ENCODE results near the gene GEMIN2.
"Not testable (repeated sequence)": the region's sequence is repeated elsewhere in the genome, so short reads cannot be mapped to it uniquely, and the experiment has no call there.

Gene GEMIN2, protein sequence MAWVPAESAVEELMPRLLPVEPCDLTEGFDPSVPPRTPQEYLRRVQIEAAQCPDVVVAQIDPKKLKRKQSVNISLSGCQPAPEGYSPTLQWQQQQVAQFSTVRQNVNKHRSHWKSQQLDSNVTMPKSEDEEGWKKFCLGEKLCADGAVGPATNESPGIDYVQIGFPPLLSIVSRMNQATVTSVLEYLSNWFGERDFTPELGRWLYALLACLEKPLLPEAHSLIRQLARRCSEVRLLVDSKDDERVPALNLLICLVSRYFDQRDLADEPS

GRCh38 chr14:39114073-39114838 lies at the start of gene GEMIN2:
Gene GEMIN2 (plus strand): TSS chr14:39114323. CDS start chr14:39114339, 16 bp downstream.
- peak; percentile 96 to 99 (median 98) for DNase-seq

GRCh38 chr14:39069169-39069805 lies 44.8 kb upstream of the GEMIN2 start:
- not testable (repeated sequence) for DNase-seq

DNA sequence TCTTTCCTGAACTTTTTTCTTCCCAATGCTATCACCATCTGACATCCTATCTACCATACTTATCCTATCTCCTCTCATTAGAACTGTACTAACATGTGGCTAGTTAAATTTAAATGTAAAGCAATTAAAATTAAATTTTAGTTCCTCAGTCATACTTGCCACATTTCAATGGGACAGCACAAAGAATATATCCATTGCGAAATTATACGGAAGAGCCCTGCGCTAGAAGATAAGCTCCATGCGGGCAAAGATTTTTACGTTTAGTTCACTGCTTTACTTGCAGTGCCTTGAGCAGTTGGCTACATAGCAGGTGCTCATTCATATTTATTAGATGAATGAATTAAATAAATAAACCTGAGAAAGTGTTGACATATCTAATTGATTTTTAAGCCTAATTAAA lies 44.2 kb upstream of the GEMIN2 start:
- DNase-seq = no peak

- no peak for DNase-seq
These were observed 43.0 kb upstream of the GEMIN2 start for GRCh38 chr14:39071096-39071495.

GRCh38 chr14:39080886-39081285 lies 33.2 kb upstream of the GEMIN2 start:
- no peak for DNase-seq

- DNase-seq = no peak
These were observed 31.0 kb upstream of the GEMIN2 start for GRCh38 chr14:39083127-39083526.

DNA sequence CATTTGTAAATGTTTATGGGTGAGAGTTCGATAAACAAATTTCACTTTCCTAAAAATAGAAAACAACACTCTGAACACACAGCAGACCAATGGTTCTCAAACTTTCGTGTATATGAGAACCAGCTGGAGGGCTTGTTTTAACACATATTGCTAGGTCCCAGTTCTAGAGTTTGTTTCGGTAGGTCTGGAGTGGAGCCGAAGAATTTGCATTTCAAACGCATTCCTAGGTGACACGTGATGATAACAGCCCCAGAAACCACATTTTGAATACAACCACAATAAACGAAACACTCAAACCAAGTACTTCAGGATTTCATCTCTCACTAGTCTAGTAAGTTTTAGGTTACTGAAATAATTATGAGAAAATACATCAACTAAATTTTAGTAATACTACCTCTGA lies 28.2 kb upstream of the GEMIN2 start:
- DNase-seq = no peak

DNA sequence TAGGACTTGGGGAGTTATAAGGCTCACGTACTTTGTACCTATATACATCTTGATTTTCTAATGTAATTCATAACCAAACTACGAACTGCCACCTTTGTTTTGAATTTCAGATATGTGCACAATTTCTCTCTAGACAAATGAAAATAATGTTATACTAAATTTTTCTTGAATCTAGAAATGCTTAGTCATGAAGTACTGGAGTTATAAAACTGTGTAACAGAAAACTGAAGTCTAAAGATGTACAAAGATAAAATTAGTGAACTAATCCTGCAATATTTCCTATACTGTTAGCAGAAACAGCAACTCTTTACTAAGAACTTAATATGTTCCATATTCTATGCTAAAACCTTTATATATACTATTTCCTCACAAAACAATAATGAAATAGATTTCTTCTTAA lies 26.6 kb upstream of the GEMIN2 start:
- no peak for DNase-seq

- no peak for DNase-seq
These were observed 23.5 kb upstream of the GEMIN2 start for GRCh38 chr14:39090548-39091111.

- DNase-seq = no peak
These were observed 22.4 kb upstream of the GEMIN2 start for GRCh38 chr14:39091716-39092115.

- DNase-seq = no peak
These were observed 19.6 kb upstream of the GEMIN2 start for GRCh38 chr14:39094515-39094914.

DNA sequence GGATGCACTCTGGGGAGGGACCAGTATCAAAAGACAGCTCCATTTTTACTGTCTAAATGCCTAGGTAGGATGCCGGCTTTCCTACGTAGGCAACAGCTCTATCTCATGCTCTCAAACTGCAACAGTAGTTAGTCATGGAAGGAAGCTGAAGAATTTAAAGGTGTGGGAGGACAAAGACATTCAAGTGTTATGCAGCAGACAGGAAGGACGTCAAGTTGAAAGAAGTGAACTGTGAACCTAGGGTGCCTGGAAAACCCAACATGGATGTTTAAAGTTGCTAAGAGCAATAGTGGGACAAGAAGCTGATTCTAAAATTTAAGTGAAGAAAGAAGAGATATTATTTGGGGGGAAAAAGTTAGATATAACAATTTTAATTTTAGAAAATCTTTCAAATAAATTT lies 17.0 kb upstream of the GEMIN2 start:
- no peak for DNase-seq

- DNase-seq = not testable (repeated sequence)
These were observed 14.9 kb upstream of the GEMIN2 start for GRCh38 chr14:39099215-39099614.

DNA sequence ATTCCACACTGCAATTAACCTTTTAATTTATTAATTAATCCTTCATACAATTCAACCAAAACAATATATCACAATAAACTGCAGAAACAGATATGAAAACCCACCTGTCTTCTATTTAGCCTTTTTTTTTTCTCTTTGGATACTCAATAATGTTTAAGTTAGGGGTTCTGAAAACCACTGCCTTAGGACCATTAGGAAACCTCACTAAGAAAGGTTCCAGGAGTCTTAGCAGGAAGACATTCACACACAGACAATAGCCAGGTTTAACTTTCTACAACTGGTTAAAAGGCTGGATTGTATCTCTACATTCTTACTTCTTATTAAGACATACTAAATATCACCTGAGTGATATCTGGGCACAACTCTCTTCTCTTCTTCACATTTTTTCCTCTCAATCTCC lies 14.4 kb upstream of the GEMIN2 start:
- DNase-seq = no peak

DNA sequence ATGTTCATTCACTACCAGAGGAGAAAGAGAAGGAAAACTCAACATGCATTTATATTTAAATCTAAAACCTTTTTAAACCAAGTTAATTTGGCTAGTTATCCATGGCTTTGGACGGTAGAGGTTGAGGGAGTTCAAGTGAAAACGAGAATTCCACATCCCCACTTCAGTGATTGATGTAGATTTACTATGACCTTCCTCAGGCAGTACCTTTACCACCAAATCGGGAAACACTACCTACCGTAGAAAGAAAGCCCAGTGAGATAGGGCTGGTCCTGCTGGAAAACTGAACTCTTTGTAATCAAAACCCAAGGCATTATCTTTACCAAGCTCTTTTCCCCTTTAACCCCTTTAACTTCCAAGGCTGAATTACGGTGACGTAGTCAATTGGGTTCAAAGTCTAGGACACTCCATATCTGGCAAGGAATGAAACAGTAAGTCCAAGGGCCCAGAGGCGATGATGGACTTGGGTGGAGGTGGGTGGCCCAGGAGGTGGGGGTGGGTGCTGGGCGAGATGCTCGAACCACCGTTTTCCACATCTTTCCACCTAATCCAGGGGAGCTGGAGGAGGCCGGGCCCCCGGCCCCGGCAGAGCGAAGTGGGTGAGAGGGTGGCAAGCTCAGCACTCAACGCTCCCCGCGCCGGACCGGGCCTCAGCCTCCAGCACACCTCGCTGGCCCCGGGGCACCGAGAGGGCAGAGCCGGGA lies 11.7 kb upstream of the GEMIN2 start:
- DNase-seq = peak in 1 of 3 experiments; percentile 68

DNA sequence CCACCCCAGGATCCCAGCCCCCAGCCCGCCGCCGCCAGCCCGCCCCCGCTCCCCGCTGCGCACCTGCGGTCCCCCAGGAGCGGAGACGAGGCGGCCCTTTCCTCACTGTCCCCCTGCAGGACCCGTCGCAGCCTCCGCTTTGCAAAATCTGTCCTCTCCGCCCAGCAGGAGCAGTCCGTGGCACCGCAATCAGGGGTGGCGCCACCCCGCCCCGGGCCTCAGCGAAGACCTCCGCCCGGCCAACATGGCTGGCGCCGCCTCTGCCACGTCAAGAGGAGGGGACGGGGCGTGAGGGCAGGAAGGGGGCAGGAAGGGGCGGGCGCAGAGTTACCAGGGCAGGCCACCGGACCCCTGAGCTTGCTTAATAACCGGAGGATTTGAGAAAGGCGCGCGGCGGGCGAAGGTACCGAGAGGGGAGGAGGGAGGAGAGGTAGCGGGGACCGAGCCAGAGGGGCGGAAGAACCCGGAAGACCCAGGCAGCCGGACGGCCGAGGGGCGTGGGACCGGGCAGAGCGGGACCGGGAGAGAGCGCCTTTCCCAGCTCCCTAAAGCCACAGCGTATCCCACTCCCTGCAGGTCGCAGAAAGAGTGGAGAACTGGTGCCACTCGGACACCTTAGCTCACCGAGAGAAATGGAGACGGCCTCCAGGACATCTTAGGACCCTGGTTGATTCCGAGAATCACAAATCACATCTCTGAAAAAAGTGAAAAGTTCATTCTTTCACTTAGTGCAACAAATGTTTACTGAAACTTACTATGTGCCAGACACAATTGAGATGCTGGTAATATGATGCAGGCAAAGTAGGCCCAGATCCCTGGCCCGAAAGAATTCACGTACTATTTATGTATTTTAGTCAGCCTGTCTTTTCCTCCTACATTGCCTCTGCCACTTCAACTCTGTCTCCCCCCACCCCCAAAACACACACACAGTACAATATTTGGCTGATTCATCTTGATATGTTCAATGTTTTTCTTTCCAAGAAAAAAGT lies 10.9 kb upstream of the GEMIN2 start, which contains the start of gene SEC23A:
TSS of gene SEC23A (minus strand) at position 267 of the 989 bp plus-strand sequence. CDS start 7,117 bp downstream, outside the sequence.
- DNase-seq = peak; percentile 78 to 93 (median 88)

DNA sequence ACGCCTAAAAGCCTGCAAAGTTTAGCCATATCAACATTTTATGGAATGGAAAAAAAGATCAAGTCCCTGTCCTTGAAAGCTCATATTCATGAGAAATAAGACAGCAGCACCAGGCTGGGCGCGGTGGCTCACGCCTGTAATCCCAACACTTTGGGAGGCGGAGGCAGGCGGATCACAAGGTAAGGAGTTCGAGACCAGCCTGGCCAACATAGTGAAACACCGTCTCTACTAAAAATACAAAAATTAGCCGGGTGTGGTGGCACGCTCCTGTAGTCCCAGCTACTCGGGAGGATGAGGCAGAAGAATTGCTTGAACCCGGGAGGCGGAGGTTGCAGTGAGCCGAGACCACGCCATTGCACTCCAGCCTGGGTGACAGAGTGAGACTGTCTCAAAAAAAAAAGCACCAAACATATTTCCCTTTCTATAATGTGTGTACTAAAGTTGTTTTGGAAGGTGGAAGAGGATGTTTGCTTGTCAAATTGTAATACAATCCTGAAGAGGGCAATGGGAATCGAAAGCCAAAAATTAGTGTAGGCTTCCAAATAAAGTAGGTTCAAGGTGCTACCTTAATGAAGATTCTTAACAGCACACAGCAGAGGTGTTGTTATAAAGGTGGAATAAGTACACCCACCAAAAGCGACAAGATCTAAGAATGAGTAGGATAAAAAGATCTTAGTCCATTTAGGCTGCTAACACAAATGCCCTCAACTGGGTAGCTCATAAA lies 9.9 kb upstream of the GEMIN2 start:
- not testable (repeated sequence) for DNase-seq

DNA sequence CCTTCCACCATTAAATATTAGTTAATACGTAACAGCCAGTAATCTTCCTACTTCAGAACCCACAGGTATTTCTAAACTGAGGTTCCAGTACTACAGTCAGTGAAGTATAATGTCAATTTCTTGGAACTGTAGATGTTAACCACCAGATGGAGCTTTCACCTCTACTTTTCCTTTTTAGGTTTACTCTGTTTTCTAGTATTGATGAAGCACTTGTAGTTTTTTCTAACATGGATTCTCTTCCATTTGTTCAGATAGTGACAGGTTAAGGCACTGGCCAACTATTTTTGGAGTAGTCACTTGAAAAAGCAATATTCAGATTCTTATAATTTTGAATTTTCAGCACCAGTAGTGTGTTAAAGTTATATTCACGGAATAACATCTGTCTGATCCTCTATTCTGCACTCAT lies 6.5 kb upstream of the GEMIN2 start:
- DNase-seq = peak in 2 of 3 experiments; percentile 27 to 60

DNA sequence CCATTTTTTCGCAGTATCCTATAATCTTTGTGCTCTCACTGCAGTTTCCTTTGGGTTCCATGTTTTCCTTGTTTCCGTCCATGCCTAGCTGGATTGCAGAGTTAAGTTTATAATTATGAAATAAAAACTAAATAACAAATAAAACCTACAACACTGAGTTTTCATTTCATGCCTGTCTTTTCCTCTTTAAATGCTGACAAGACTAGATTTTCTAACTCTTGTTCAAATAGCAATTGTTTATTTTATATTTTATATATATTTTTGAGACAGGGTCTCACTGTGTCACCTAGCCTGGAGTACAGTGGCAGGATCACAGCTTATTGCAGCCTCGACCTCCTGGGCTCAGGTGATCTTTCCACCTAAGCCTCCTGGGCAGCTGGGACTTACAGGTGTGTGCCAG lies 5.3 kb upstream of the GEMIN2 start:
- no peak for DNase-seq

DNA sequence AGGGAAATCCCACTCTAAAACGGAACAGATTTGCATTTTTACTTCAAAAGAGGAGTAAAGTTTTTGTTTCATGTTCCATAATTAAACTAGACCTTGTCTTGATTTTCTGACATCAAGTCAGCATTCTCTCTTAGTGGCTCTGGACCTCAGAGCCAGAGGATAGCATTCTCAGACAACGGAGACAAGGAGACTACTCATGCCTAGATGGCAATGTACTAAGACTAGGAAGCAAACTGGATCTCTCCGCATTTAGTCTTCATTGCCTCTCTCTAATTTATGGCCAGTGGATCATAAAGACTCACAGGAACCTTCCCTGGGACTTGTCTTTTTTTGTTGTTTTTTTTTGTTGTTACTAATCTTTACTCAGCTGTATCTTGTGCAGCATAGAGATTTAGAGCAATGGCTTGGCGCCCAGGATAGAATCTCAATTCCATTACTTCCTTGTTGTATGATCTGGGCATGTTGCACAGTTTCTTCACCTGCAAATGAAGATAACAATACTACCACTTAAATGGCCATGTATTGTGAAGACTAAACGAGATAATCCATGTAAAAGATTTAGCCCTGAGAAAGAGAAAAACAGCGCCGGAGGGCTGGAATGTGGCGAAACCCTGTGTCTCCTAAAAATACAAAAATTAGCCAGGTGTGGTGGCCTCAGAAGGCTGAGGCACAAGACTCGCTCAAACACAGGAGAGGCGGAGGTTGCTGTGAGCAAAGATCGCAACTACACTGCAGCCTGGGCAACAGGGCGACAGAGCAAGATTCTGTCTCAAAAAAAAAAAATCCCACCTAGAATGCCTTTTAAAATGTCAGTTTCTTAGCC lies 4.0 kb upstream of the GEMIN2 start:
- no peak for DNase-seq
